Measurements from ENCODE around the gene KNG1.

- no peak for TF ChIP-seq CTCF (conservative IDR thresholded peaks at IDR 0.05; ENCODE audit: low read depth, low read length)
- TF ChIP-seq EZH2 (IDR thresholded peaks at IDR 0.05; ENCODE audit: borderline replicate concordance, low read depth, low read length, poor library complexity, severe bottlenecking), result no peak
Observed at GRCh38 chr3:186754871-186755270, 37.7 kb downstream of the KNG1 start.

Measured in A673 (cell line).